ENCODE measurements around the gene PPP4C.

Gene PPP4C

GRCh38 chr16:30096105-30096861 lies 20.5 kb downstream of the PPP4C start, which contains the start of gene YPEL3:
Gene YPEL3 (minus strand): TSS chr16:30096213. CDS start chr16:30095482, 731 bp downstream.
- DNase-seq (ENCODE audit: low read depth, low spot score): peak; percentile 93
- in situ Hi-C loops (cut with HindIII; ENCODE audit: low sequenced_read_pairs): no loop called here
- TF ChIP-seq CTCF (IDR thresholded peaks at IDR 0.05; ENCODE audit: low read depth, low read length): no peak
- H3K4me3 ChIP-seq (ENCODE audit: low read depth, low read length): peak within 1 kb of the TSS; percentile 59

GRCh38 chr16:30096862-30097563 lies 21.2 kb downstream of the PPP4C start:
- H3K4me3 ChIP-seq (ENCODE audit: low read depth, low read length): no peak overlapping the region

GRCh38 chr16:30104090-30104489 lies 28.3 kb downstream of the PPP4C start:
- no peak for TF ChIP-seq CTCF (IDR thresholded peaks at IDR 0.05; ENCODE audit: low read depth, low read length)
- in situ Hi-C loops (cut with HindIII; ENCODE audit: low sequenced_read_pairs): no loop called here
- DNase-seq (ENCODE audit: low read depth, low spot score): no peak
- H3K4me3 ChIP-seq (ENCODE audit: low read depth, low read length): no peak overlapping the region

More at GRCh38 chr16:30096862-30097563, 21.2 kb downstream of the PPP4C start:
- no peak for DNase-seq (ENCODE audit: low read depth, low spot score)
- TF ChIP-seq CTCF (IDR thresholded peaks at IDR 0.05; ENCODE audit: low read depth, low read length): no peak
- in situ Hi-C loops (cut with HindIII; ENCODE audit: low sequenced_read_pairs): no loop called here

- no peak for TF ChIP-seq CTCF (IDR thresholded peaks at IDR 0.05; ENCODE audit: low read depth, low read length)
- in situ Hi-C loops (cut with HindIII; ENCODE audit: low sequenced_read_pairs): no loop called here
- H3K4me3 ChIP-seq (ENCODE audit: low read depth, low read length): no peak overlapping the region
- DNase-seq (ENCODE audit: low read depth, low spot score): no peak
These were observed 28.7 kb downstream of the PPP4C start for GRCh38 chr16:30104492-30104891.

- no peak overlapping the region for H3K4me3 ChIP-seq (ENCODE audit: low read depth, low read length)
- in situ Hi-C loops (cut with HindIII; ENCODE audit: low sequenced_read_pairs): no loop called here
- DNase-seq (ENCODE audit: low read depth, low spot score): no peak
- no peak for TF ChIP-seq CTCF (IDR thresholded peaks at IDR 0.05; ENCODE audit: low read depth, low read length)
These were observed 32.5 kb downstream of the PPP4C start for GRCh38 chr16:30108059-30108850.

- TF ChIP-seq CTCF (IDR thresholded peaks at IDR 0.05; ENCODE audit: low read depth, low read length): no peak
- in situ Hi-C loops (cut with HindIII; ENCODE audit: low sequenced_read_pairs): no loop called here
- H3K4me3 ChIP-seq (ENCODE audit: low read depth, low read length): no peak overlapping the region
- DNase-seq (ENCODE audit: low read depth, low spot score): no peak
These were observed 34.9 kb downstream of the PPP4C start for GRCh38 chr16:30110661-30111060.

All from astrocyte of the spinal cord (primary cell).